Stimulated activated naive B cell treated with anti-CD40 and anti-IgM and Interleukin-4, amounts not matched to agents 10 μg/mL and 1 μg/mL and 100 μg/mL, for 72 hours (primary cell): ENCODE data around the gene VPS41.
A peak's percentile ranks its signal among the peaks of the same experiment; 100 is the strongest.

ENCODE experiments used
- ATAC-seq, 2 donors: fragments of 150-1000 bp; cut with Tn5 transposase; replicated peaks; 2 replicates each; pipeline ENCODE4 v1.10.0; 2021; ENCODE audit warnings: moderate library complexity in 1 of 2
- DNase-seq: peaks from one replicate; pipeline ENCODE4 v3.0.0; 2021
- H3K27ac Mint-ChIP-seq: one replicate; pipeline ENCODE4 v1.8.0; 2022; ENCODE audit warnings: mild to moderate bottlenecking, mixed read lengths
- H3K27me3 Mint-ChIP-seq, 2 donors: one replicate each; pipeline ENCODE4 v1.8.0; 2022; ENCODE audit warnings: mixed read lengths in 2 of 2
- H3K36me3 Mint-ChIP-seq, 2 donors: one replicate each; pipeline ENCODE4 v1.8.0; 2022; ENCODE audit warnings: mixed read lengths in 2 of 2, mild to moderate bottlenecking in 1 of 2
- H3K4me1 Mint-ChIP-seq, 2 donors: one replicate each; pipeline ENCODE4 v1.8.0; 2022; ENCODE audit warnings: mixed read lengths in 2 of 2, mild to moderate bottlenecking in 1 of 2
- H3K4me3 Mint-ChIP-seq, 2 donors: one replicate each; pipeline ENCODE4 v1.8.0; 2022; ENCODE audit warnings: mild to moderate bottlenecking in 2 of 2, mixed read lengths in 2 of 2, moderate library complexity in 1 of 2
- H3K9me3 Mint-ChIP-seq, 2 donors: one replicate each; pipeline ENCODE4 v1.8.0; 2022; ENCODE audit warnings: mixed read lengths in 2 of 2, mild to moderate bottlenecking in 1 of 2

Gene VPS41

DNA sequence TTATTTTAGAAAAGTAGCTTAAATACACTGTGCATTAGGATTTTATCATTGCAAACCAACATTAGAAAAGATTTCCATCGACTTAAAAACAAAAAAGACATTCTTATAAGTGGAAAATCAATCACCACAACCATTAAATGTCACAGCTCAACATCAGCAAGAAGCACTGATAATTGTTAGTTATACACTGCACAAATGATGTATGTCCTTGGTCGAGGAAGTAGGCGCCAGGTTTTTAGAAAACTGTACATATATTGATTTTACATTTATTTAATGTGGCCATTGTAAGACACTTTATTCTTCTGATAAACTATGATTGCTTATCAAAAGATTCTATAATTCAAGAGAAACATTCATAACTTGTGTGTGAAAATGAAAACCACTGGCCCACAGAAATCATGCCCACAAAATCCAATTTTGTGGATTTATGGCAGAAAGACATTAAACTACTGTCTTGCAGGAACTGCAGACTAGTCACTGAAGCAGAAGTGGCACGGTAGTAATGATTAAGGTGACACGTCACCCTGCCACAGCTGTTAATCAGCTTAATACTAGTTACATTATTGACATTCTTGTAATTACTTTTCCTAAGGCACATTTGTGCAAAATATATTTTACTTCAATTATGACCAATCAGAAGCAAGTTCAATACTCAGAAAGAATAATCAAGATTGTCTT lies 79.4 kb downstream of the VPS41 start:
- Mint-ChIP-seq H3K27ac (no peak overlapping the region), H3K4me1 (peaks cover 27 to 68% of the 10 kb centered on the region in 2 donors), H3K27me3 (no peaks in the 10 kb centered on the region), H3K4me3 (no peak overlapping the region), H3K9me3 (no peaks in the 10 kb centered on the region), H3K36me3 (peaks cover 7 to 13% of the 10 kb centered on the region in 2 donors)
- ATAC-seq (no peak), DNase-seq (no peak)

DNA sequence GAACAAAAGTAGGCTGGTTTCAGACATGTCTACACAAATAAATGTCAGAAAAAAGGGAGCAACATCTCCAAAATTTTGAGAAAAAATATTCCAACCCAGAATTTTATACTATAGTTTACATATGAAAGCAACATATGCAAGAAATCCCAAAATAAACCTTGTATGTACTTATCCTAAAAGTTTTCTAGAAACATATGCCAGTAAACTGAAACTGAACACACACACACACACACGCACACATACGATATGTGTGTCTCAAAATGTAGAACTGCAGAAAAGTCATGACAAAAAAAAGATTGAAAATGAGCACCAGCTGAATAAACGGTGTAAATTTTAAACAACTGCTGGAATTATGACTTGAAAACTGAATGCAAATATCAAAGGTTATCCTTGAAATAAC lies 81.0 kb downstream of the VPS41 start:
- no peak overlapping the region for H3K27ac Mint-ChIP-seq
- H3K27me3 Mint-ChIP-seq: no peaks in the 10 kb centered on the region
- no peak overlapping the region for H3K4me3 Mint-ChIP-seq
- DNase-seq: no peak
- H3K36me3 Mint-ChIP-seq: peaks cover 6 to 19% of the 10 kb centered on the region in 2 donors
- no peak for ATAC-seq
- peaks cover 0 to 3% of the 10 kb centered on the region in 2 donors for H3K9me3 Mint-ChIP-seq
- peaks cover 22 to 57% of the 10 kb centered on the region in 2 donors for H3K4me1 Mint-ChIP-seq

DNA sequence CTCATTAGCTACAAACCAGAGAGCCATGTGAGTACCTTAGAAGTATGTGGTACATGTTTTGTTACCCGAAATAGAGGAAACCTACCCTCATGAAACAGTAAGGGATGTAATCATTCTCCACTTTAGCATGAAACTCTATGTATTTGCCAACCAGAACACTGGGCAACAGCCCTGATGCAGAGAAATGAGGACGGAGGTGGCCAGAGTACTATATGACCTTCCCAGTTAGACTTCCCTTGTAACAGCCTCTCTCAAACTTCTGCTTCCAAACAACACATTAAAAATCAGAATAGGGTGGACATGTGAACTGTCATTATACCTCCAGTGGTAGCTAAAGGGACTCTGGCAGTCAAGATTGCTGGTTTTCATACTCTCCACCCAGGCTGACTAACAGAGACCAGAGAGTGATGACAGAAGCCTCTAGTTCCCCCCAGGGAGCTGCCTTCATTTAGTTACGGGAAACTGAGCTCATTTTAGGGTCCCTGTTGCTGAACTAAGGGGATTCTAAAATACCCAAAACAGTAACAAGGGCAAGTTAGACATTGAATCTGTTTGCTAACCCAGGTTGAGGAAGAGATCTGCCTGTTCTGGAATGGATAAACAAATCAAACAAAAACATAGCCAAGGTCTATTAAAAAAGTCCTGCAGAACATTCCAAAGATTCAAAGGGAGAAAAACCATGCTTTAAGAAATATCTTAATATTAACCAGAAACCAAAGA lies 83.1 kb downstream of the VPS41 start:
- ATAC-seq (peak; percentile 51 to 69), DNase-seq (no peak)
- Mint-ChIP-seq H3K4me1 (peaks cover 19 to 37% of the 10 kb centered on the region in 2 donors), H3K27me3 (no peaks in the 10 kb centered on the region), H3K36me3 (peaks cover 9 to 22% of the 10 kb centered on the region in 2 donors), H3K27ac (peak overlapping the region; percentile 73), H3K4me3 (peak overlapping the region in 1 of 2 donors; percentile 23), H3K9me3 (peaks cover 0 to 3% of the 10 kb centered on the region in 2 donors)

DNA sequence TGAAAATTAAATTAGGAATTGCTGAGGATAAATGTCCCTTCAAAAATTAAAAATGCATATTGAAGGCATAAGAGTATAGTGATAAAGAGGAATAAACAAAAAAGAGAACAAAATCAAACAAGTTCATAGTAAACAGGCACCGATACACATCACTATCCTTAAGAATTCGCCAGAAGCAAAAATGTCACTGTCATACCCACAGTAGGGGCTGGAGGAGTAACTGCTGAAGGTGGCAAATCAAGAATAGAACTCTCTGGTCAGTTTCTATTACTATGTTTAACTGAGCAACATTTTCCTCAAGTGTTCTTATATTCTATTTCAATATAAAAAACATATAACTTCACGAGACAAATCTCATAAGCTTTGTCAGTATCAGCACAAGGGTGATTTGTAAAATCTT lies 84.0 kb downstream of the VPS41 start:
- DNase-seq (no peak), ATAC-seq (no peak)

DNA sequence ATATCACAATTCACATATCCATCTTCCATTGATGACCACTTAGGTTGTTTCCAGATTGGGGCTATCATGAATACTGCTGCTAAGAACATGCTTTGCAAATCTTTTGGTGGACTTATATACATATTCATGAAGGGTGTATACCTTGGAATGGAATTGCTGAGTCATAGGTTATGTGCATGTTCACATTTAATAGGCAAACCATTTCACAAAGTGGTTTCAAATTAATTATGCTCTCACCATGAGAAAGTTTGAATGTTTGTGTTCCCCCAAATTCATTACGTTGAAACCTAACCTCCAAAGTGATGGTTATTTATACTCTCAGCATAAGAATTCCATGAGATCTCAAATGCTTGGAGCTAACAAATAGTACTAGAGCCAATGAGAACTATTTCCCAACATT lies 86.4 kb downstream of the VPS41 start:
- no peaks in the 10 kb centered on the region for H3K27me3 Mint-ChIP-seq
- ATAC-seq (no peak), DNase-seq (no peak)
- peaks cover 0 to 3% of the 10 kb centered on the region in 2 donors for H3K9me3 Mint-ChIP-seq
- peaks cover 15 to 25% of the 10 kb centered on the region in 2 donors for H3K4me1 Mint-ChIP-seq
- H3K36me3 Mint-ChIP-seq: peaks cover 4 to 19% of the 10 kb centered on the region in 2 donors
- no peak overlapping the region for H3K27ac Mint-ChIP-seq
- H3K4me3 Mint-ChIP-seq: no peak overlapping the region

More for the DNA sequence above, 84.0 kb downstream of the VPS41 start:
- no peak overlapping the region for H3K4me3 Mint-ChIP-seq
- peaks cover 0 to 3% of the 10 kb centered on the region in 2 donors for H3K9me3 Mint-ChIP-seq
- H3K27ac Mint-ChIP-seq: no peak overlapping the region
- H3K36me3 Mint-ChIP-seq: peaks cover 7 to 22% of the 10 kb centered on the region in 2 donors
- H3K4me1 Mint-ChIP-seq: peaks cover 16 to 28% of the 10 kb centered on the region in 2 donors
- no peaks in the 10 kb centered on the region for H3K27me3 Mint-ChIP-seq

DNA sequence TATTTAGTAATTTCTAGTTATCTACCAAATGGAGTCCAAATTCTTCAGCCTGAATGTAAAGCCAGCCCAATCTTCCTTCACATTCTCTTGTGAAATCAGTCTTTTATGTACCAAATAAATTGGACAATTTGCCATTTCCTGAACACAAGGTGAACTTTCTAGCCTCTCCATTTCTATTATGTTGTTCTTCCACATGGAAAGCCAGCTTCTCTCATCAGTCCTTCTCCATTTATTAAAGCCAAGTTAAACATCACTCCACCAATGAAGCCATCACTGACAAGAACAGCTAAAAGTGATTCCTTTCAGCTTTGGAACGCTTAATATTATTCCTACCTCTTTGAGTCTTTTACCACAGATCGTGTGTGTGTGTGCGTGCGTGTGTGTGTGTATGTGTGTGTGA lies 88.4 kb downstream of the VPS41 start:
- no peaks in the 10 kb centered on the region for H3K27me3 Mint-ChIP-seq
- ATAC-seq (no peak), DNase-seq (no peak)
- peaks cover 4 to 9% of the 10 kb centered on the region in 2 donors for H3K4me1 Mint-ChIP-seq
- no peak overlapping the region for H3K4me3 Mint-ChIP-seq
- peaks cover 15 to 17% of the 10 kb centered on the region in 2 donors for H3K36me3 Mint-ChIP-seq
- peaks cover 0 to 3% of the 10 kb centered on the region in 2 donors for H3K9me3 Mint-ChIP-seq
- no peak overlapping the region for H3K27ac Mint-ChIP-seq

DNA sequence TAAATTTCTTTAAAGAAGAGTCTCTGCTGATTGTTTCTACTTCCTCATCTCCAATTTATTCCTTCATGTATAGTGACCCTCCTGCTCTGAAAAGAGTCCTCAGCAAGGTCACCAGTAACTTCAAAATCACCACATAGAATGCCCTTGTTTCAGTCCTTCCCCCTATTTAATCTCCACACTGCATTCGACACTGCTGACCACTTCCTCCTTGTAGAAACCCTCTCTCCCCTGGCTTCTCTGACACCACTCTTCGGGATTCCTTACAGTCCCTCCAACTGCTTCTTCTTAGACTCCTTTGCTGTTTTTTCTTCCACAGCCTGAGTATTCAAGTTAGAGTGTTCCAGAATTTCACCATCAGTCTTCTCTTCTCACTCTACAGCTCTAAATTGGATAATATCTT lies 89.5 kb downstream of the VPS41 start:
- Mint-ChIP-seq H3K9me3 (peaks cover 0 to 3% of the 10 kb centered on the region in 2 donors), H3K36me3 (peaks cover 18 to 20% of the 10 kb centered on the region in 2 donors), H3K4me1 (no peaks in the 10 kb centered on the region), H3K27me3 (no peaks in the 10 kb centered on the region), H3K4me3 (no peak overlapping the region), H3K27ac (no peak overlapping the region)
- DNase-seq (no peak), ATAC-seq (no peak)

DNA sequence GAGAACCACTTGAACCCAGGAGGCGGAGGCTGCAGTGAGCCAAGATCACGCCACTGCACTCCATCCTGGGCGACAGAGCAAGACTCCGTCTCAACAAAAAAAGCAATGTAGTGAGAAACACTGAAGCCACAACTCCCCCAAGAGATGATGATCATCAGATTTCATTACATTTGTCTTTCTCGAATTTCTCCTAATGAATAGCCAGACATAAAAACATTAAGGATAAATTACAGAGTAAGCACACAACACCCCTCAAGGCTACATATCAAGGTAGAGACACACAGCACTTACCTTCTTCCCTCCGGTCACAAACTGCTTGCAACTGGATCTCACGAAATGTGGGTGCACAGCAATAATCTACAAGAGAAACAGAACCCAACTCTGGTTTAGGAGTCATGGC lies 91.5 kb downstream of the VPS41 start:
- peaks cover 26 to 27% of the 10 kb centered on the region in 2 donors for H3K36me3 Mint-ChIP-seq
- no peaks in the 10 kb centered on the region for H3K9me3 Mint-ChIP-seq
- no peaks in the 10 kb centered on the region for H3K4me1 Mint-ChIP-seq
- no peaks in the 10 kb centered on the region for H3K27me3 Mint-ChIP-seq
- DNase-seq: no peak
- no peak overlapping the region for H3K4me3 Mint-ChIP-seq
- no peak for ATAC-seq
- no peak overlapping the region for H3K27ac Mint-ChIP-seq

DNA sequence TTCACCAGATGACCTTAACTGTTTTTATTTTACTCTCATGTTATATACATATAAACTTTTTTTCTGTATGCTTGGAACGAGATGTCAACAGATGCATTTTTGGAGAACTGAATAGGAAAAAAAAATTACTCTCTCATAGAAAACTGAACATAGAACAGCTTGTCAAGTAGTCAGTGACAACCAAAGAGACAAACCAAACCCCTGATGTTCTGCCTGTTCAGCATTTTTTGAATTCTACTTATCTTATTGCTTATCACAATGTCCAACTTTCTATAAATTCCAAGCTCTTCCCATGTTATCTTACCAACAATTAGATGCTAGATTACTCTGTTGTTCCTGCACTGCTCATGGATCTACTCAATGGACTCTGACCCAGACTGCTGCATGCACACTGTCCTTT lies 95.2 kb downstream of the VPS41 start:
- Mint-ChIP-seq H3K4me3 (no peak overlapping the region), H3K4me1 (peaks cover 0 to 2% of the 10 kb centered on the region in 2 donors), H3K36me3 (peaks cover 26 to 30% of the 10 kb centered on the region in 2 donors), H3K9me3 (no peaks in the 10 kb centered on the region), H3K27ac (no peak overlapping the region), H3K27me3 (no peaks in the 10 kb centered on the region)
- ATAC-seq (no peak), DNase-seq (no peak)

DNA sequence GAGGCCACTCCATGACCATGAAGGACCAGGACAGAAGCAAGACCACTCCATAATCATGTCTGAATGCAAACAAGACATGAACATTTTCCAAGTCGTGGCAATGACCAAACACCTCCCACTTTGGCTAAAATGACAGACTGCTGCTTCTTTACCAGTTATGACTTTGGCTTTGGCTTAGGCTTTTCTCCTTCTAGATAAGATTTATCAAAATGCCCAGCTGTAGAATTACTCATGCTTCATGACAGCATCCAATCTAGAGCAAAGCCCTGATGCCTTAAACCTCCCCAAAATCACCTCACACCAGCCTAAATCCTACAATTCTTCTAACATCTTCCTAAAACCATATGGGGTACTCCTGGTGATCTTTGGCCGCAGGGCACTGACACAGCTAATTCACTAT lies 102.1 kb downstream of the VPS41 start:
- H3K36me3 Mint-ChIP-seq: peaks cover 8 to 16% of the 10 kb centered on the region in 2 donors
- ATAC-seq (no peak), DNase-seq (no peak)
- H3K4me1 Mint-ChIP-seq: peaks cover 0 to 3% of the 10 kb centered on the region in 2 donors
- no peaks in the 10 kb centered on the region for H3K9me3 Mint-ChIP-seq
- H3K4me3 Mint-ChIP-seq: no peak overlapping the region
- no peak overlapping the region for H3K27ac Mint-ChIP-seq
- no peaks in the 10 kb centered on the region for H3K27me3 Mint-ChIP-seq

DNA sequence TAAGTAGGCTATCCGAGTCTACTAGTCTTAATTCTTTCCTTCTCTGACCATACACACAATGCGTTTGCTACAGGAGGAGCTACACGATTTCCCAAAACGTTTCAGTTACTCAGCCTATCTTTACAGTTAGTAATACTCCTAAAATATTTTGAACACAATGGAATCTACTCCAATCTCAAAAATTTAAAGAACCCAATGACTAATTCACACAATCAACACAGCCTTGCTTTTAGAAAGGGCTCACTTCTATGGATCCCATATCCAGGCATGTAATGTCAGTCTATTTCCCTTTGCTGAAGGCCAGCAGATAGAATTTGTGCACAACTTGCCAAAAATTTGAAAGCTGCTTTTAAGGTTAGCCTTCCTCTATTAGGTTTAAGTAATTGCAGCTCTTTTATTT lies 107.2 kb downstream of the VPS41 start:
- Mint-ChIP-seq H3K9me3 (no peaks in the 10 kb centered on the region), H3K27ac (no peak overlapping the region), H3K4me1 (peaks cover 0 to 5% of the 10 kb centered on the region in 2 donors), H3K27me3 (no peaks in the 10 kb centered on the region), H3K36me3 (peaks cover 11 to 19% of the 10 kb centered on the region in 2 donors), H3K4me3 (no peak overlapping the region)
- ATAC-seq: no peak
- DNase-seq: no peak

DNA sequence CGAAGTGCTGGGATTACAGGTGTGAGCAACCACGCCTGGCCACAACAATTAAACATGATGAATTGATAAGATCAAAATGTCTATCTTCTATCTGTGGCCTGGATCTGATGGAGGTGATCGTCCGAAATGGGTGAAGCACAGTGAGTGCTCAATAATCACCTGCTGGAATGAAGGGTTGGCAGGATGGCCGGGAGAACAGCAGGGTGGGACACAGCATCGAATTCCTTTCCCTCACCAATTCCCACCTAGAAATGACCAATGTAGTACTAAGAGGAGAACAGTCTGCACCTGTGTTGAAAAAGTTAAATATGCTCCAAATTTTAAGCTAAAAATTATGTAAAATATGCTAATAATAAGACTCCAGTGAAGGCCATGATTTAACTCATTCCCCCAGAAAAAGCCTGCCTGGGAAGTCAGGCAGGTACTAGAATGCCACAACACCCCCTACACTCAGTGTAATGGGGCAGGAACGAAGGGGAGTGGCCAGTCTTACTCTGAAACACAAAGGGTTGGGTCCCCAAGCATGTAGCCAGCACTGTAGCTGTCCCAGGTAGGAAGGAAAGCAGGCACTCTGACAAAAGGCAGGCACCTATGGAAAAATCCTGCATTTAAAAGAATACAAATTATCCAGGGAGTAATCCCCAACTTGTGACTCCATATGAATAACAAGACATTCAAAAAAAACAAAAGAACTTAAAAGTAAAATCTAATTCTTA lies 110.3 kb downstream of the VPS41 start:
- Mint-ChIP-seq H3K4me1 (peaks cover 0 to 5% of the 10 kb centered on the region in 2 donors), H3K9me3 (no peaks in the 10 kb centered on the region), H3K36me3 (peaks cover 8 to 28% of the 10 kb centered on the region in 2 donors), H3K4me3 (no peak overlapping the region), H3K27ac (no peak overlapping the region), H3K27me3 (no peaks in the 10 kb centered on the region)
- ATAC-seq (no peak), DNase-seq (no peak)

DNA sequence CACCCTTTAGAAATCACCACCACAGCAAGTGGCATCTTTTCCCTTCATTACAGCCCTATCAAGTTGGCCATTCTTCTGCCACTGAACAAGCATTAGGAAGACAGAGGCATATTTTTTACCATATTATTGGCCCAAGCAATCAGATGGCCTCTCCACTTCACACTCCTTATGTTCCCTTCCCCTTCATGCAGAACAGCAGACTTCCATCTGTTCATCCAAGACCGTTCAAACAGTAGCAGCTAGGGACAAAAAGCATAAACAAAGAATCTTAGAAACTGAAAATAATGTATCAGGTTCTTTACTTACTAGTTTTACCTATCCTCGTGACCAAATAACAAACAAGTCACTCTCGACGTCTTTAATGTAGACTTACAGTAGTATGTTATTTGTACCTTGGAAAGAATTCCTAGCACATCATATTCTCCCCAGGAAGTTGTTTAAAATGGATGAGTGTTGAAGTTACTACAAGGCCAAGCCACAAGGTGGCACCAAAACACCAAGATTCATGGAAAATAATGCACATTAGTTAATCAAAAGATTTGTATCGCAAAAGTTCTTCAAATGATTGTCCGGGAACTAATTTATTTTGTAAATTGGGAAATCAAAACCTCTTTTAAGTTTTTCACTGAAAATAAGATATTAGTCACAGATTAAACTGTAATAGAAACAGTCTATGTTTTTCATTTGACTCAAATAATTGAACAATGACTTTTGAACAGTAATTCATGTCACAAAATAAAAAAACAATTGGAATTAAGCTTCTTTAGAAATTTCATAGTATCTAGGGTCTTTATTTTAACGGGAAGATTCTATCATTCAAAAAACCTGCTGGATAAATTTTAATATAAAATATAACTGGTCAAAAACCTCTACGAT lies 112.1 kb downstream of the VPS41 start:
- no peak overlapping the region for H3K4me3 Mint-ChIP-seq
- H3K27ac Mint-ChIP-seq: no peak overlapping the region
- H3K4me1 Mint-ChIP-seq: peaks cover 0 to 5% of the 10 kb centered on the region in 2 donors
- H3K27me3 Mint-ChIP-seq: no peaks in the 10 kb centered on the region
- peaks cover 21 to 40% of the 10 kb centered on the region in 2 donors for H3K36me3 Mint-ChIP-seq
- H3K9me3 Mint-ChIP-seq: no peaks in the 10 kb centered on the region
- DNase-seq (peak; percentile 14), ATAC-seq (no peak)

DNA sequence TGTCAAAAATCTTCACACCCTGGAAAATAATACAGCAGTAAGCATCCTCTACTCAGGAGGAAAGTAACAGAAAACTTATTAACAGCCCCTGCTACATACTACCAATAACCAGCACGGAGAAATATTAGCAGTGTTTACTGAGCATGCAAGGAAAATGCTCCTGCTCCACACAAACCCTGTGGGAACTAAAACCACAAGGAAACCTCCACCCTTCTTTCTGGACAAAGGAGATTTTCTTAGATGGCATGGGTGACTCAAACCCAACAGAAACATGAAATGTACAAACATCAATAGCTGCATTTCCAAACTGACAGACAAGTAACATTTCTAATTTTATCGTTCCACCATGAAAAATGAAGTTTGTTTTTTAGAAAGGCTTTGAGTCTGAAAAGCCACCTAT lies 113.4 kb downstream of the VPS41 start:
- no peak overlapping the region for H3K27ac Mint-ChIP-seq
- H3K27me3 Mint-ChIP-seq: no peaks in the 10 kb centered on the region
- H3K4me1 Mint-ChIP-seq: peaks cover 0 to 5% of the 10 kb centered on the region in 2 donors
- H3K36me3 Mint-ChIP-seq: peaks cover 26 to 48% of the 10 kb centered on the region in 2 donors
- DNase-seq (no peak), ATAC-seq (no peak)
- H3K9me3 Mint-ChIP-seq: no peaks in the 10 kb centered on the region
- no peak overlapping the region for H3K4me3 Mint-ChIP-seq
